Immature natural killer cell (primary cell): ENCODE results near the gene XKR8. TPM values are rescaled to one million over a fixed set of nuclear protein-coding genes. Genes with fewer than 3 reads are reported as not detected.
A peak's percentile ranks its signal among the peaks of the same experiment; 100 is the strongest.

Experiments used
- DNase-seq, 3 donors: peaks; one replicate each; pipeline ENCODE4 v3.0.0; 2022; ENCODE audit warnings: mixed read lengths in 1 of 3
- H3K27ac Mint-ChIP-seq, 6 donors: one replicate each; pipeline ENCODE4 v1.8.0; 2020; ENCODE audit warnings: mixed read lengths in 6 of 6, mild to moderate bottlenecking in 5 of 6, inconsistent platforms in 4 of 6, moderate library complexity in 3 of 6
- H3K27me3 Mint-ChIP-seq, 3 donors: one replicate each; pipeline ENCODE4 v1.8.0; 2020 to 2021; ENCODE audit warnings: low read depth in 3 of 3, mild to moderate bottlenecking in 3 of 3, mixed read lengths in 3 of 3, moderate library complexity in 3 of 3, inconsistent platforms in 1 of 3
- H3K36me3 Mint-ChIP-seq, 3 donors: one replicate each; pipeline ENCODE4 v1.8.0; 2020; ENCODE audit warnings: mixed read lengths in 3 of 3, inconsistent platforms in 2 of 3, mild to moderate bottlenecking in 2 of 3
- H3K4me1 Mint-ChIP-seq, 2 donors: one replicate each; pipeline ENCODE4 v1.8.0; 2020; ENCODE audit warnings: inconsistent platforms in 2 of 2, mild to moderate bottlenecking in 2 of 2, mixed read lengths in 2 of 2, moderate library complexity in 1 of 2
- H3K4me3 Mint-ChIP-seq, 5 donors: one replicate each; pipeline ENCODE4 v1.8.0; 2020; ENCODE audit warnings: mild to moderate bottlenecking in 5 of 5, mixed read lengths in 5 of 5, inconsistent platforms in 3 of 5, moderate library complexity in 3 of 5
- H3K9me3 Mint-ChIP-seq, 6 donors: one replicate each; pipeline ENCODE4 v1.8.0; 2020; ENCODE audit warnings: mild to moderate bottlenecking in 6 of 6, mixed read lengths in 6 of 6, inconsistent platforms in 4 of 6, moderate library complexity in 3 of 6
- polyA plus RNA-seq, 3 donors: library from polyadenylated mRNA; unstranded; fragments of 300-500 nt; fragmentation: Illumina TruSeq; gene quantifications; one replicate each; pipeline ENCODE4 v1.2.3, GENCODE V29; 2021

XKR8 gene, protein sequence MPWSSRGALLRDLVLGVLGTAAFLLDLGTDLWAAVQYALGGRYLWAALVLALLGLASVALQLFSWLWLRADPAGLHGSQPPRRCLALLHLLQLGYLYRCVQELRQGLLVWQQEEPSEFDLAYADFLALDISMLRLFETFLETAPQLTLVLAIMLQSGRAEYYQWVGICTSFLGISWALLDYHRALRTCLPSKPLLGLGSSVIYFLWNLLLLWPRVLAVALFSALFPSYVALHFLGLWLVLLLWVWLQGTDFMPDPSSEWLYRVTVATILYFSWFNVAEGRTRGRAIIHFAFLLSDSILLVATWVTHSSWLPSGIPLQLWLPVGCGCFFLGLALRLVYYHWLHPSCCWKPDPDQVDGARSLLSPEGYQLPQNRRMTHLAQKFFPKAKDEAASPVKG
- 10 to 100 TPM; 27.7 to 39.2 (median 37.0) TPM for polyA plus RNA-seq

DNA sequence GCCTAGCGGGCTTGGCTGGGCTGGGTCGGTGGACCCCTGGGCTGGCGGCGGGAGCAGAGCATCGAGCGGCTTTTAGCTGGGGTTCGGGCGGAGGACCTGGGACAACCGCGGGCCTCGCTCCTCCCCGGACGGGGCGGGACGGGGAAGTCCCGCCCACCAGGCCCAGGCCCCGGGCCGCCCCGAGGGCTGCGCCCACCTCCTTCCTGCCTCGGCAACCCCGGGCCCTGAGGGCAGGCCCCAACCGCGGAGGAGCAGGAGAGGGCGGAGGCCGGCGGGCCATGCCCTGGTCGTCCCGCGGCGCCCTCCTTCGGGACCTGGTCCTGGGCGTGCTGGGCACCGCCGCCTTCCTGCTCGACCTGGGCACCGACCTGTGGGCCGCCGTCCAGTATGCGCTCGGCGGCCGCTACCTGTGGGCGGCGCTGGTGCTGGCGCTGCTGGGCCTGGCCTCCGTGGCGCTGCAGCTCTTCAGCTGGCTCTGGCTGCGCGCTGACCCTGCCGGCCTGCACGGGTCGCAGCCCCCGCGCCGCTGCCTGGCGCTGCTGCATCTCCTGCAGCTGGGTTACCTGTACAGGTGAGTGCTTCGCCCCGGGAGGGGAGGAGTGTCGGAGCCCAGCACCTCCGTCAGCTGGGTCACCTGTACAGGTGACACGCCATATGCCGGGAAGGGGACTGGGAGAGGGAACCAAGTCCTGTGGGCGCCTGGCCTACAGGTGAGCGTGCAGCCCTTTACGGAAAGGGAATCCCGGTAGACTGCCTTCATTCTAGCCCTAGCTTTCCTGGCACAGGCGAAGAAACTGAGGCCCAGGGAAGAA is at the start of gene XKR8:
Gene XKR8, plus strand, starts transcription at position 182 of the 812 bp plus-strand sequence. Its CDS starts 97 bp downstream, at position 279.
- Mint-ChIP-seq H3K27me3 (peaks cover 2 to 7% (median 4%) of the 10 kb centered on the region in 3 donors), H3K27ac (peak within 1 kb of the TSS; percentile 77 to 95 (median 90)), H3K9me3 (no peaks in the 10 kb centered on the region), H3K4me3 (peak within 1 kb of the TSS; percentile 84 to 91 (median 88)), H3K36me3 (peaks cover 3% of the 10 kb centered on the region in 3 donors), H3K4me1 (peaks cover 24 to 28% of the 10 kb centered on the region in 2 donors)
- DNase-seq, result peak; percentile 82 to 87 (median 86)

DNA sequence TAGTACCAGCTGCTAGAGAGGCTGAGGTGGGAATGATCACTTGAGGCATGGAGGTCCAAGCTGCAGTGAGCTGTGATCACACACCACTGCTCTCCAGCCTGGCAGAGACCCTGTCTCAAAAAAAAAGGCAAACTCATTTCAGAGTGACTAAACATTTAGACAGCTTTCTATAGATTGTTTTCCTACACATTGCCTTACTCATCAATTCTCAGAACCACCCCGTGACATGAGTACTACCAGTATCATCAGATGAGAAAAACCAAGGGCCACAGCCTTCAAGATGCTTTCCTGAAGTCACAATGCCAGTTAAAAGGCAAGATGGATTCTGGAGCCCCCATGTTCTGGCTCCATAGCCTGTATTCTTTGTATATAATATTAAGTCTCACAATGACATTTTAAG is 47.3 kb upstream of the XKR8 start:
- no peak for DNase-seq
- Mint-ChIP-seq H3K27me3 (peaks cover 0 to 12% (median 7%) of the 10 kb centered on the region in 3 donors), H3K9me3 (no peaks in the 10 kb centered on the region), H3K36me3 (peaks cover 2 to 14% (median 6%) of the 10 kb centered on the region in 3 donors), H3K4me3 (peak overlapping the region; percentile 5 to 60 (median 42)), H3K27ac (peak overlapping the region; percentile 55 to 82 (median 57)), H3K4me1 (peaks cover 20 to 27% of the 10 kb centered on the region in 2 donors)

DNA sequence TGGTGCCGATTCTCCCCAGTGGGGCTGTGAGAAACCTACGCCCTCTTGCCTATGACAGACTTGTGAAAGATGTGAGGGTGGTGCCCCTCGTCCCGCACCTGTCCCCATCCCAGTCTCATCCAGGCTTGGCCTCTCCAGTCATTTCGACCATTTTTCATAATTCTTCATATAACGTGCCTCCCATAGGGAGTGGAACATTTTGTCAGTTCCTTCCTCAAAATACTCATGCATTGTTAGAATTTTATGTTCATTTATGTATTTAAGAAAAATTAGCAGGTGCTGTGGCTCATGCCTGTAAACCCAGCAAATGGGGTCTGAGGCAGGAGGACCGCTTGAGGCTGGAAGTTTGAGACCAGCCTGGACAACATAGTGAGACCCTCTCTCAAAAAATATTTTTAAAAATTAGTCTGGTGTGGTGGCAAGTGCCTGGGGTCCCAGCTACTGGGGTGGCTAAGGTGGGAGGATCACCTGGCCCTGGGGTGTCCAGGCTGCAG is 44.6 kb upstream of the XKR8 start:
- Mint-ChIP-seq H3K4me1 (peaks cover 19 to 26% of the 10 kb centered on the region in 2 donors), H3K9me3 (no peaks in the 10 kb centered on the region), H3K4me3 (peak overlapping the region; percentile 94 to 99 (median 98)), H3K27ac (peak overlapping the region; percentile 97 to 99 (median 98)), H3K27me3 (peaks cover 0 to 12% (median 11%) of the 10 kb centered on the region in 3 donors), H3K36me3 (peaks cover 0 to 4% (median 4%) of the 10 kb centered on the region in 3 donors)
- no peak for DNase-seq

DNA sequence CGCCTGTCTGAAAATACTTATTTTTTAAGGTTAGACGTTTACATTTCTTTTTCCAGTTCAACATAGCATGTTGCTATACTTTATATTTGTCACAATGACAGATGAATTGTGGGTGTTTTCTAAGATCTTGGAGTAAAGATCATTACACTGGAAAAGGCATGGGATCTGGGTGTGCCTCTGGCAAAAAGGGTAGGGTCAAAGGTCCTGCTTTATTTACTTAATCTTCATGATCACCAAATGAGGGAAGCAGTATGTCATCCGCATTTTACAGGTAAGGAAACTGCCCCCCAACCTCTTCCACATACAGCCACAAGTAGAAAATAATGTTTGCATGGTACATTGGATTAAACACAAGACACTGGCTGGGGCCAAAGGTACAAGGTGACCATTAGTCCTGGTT is 37.5 kb upstream of the XKR8 start:
- Mint-ChIP-seq H3K9me3 (no peaks in the 10 kb centered on the region), H3K4me1 (no peaks in the 10 kb centered on the region), H3K36me3 (no peaks in the 10 kb centered on the region), H3K4me3 (no peak overlapping the region), H3K27ac (no peak overlapping the region), H3K27me3 (peaks cover 0 to 6% (median 0%) of the 10 kb centered on the region in 3 donors)
- no peak for DNase-seq

DNA sequence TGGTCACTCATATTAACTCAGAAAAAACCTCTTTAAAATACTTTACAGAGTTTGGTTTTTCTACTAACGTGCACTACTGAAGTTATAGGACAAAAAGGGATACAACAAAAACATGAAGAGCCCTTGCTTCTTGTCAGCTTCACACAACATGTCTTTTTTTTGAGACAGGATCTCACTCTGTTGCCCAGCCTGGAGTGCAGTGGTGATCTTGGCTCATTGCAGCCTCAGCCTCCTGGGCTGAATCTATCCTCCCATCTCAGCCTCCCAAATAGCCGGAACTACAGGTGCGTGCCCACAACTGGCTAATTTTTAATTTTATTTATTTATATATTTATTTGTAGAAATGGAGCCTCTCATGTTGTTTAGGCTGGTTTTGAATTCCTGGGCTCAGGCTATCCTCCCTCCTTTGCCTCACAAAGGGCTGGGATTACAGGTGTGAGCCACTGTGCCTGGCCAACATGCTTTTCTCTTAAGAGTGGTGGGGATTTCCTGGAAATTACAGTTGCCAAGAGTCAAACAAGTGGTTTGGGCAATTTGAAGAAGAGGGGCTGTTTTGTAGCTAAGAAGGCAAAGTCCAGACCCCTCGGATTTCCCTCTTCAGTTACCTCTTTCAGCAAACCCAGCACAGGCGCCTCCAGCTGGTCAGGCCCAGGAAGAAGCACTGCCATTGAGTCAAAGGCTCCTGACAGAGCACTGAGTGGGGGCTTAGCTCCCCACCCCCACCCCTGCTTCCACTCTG is 31.4 kb upstream of the XKR8 start:
- Mint-ChIP-seq H3K4me3 (no peak overlapping the region), H3K4me1 (no peaks in the 10 kb centered on the region), H3K27ac (peak overlapping the region in 1 of 6 donors; percentile 77), H3K9me3 (no peaks in the 10 kb centered on the region), H3K27me3 (peaks cover 0 to 5% (median 2%) of the 10 kb centered on the region in 3 donors), H3K36me3 (no peaks in the 10 kb centered on the region)
- no peak for DNase-seq

DNA sequence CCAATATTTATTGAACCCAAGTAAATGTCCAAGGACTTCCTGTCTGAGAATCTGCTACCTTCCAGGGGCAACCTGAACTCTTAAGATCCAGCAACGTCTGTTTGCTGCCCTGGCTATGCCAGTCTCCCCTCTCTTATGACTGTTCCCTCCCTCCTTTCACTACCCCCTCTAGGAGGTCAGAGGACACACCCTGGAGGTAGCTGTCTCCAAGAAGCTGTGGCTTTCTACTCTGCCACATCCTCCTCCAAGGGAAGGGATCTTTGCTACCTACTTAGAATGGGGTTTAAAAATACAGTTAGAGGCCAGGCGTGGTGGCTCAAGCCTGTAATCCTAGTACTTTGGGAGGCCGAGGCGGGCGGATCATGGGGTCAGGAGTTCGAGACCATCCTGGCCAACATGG is 28.6 kb upstream of the XKR8 start:
- Mint-ChIP-seq H3K4me3 (no peak overlapping the region), H3K4me1 (peaks cover 4 to 8% of the 10 kb centered on the region in 2 donors), H3K36me3 (no peaks in the 10 kb centered on the region), H3K27me3 (peaks cover 1 to 10% (median 9%) of the 10 kb centered on the region in 3 donors), H3K27ac (no peak overlapping the region), H3K9me3 (no peaks in the 10 kb centered on the region)
- DNase-seq, result no peak

DNA sequence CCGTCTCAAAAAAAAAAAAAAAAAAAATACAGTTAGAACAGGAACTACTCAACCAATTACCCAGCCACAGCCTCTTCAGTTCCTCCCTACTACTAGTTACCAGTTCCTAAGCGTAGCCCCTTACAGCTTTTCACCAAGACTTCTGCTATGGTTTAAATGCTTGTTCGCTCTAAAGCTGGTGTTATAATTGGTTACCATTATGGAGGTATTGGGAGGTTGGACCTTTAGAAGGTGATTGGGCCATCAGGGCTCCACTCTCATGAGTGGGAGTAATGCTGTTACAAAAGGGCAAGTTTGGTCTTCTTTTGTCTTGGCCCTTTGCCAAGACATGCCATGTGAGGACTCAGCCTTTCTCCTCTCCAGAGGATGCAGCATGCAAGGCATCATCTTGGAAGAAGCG is 28.0 kb upstream of the XKR8 start:
- no peak for DNase-seq
- no peak overlapping the region for H3K27ac Mint-ChIP-seq
- H3K36me3 Mint-ChIP-seq, result no peaks in the 10 kb centered on the region

DNA sequence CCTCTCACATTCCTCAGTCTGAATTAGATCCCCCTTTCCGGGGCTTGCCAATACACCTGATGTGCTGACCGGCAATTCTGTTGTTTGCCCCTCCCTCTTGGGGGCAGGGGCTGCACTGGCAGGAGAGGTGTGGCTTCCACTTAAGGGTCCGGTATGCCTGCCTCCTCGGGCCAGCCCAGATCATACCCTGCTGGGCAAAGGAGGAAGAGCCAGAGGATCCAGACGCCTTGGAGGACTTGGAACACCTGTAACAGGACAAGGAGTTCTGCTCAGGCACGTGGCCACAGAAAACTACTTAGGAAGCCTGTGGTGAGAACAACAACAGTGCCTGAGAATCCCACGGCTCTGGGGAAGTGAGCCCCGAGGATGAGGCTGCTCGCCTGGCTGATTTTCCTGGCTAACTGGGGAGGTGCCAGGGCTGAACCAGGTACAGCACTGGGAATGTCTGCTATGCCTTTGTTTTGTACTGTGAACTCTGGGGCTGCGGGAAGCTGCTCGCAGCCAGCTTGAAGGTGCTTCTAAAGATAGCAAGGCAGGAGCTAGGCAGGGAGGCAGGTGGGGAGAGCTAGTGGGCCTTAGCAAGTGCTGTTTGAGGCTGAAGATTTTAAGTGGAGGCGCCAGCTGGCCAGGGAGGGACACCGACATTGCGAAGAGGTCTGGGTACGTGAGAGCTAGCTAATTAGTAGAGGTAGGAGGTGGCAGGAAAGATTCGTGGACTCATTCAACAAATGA is 24.8 kb upstream of the XKR8 start, which contains the start of gene SMPDL3B:
Gene SMPDL3B, plus strand, starts transcription at position 183 of the 732 bp plus-strand sequence. Its CDS starts 184 bp downstream, at position 367.
- no peak for DNase-seq
- peaks cover 6 to 9% of the 10 kb centered on the region in 2 donors for H3K4me1 Mint-ChIP-seq
- H3K27ac Mint-ChIP-seq, result peak within 1 kb of the TSS in 2 of 6 donors; percentile 13 to 57
- no peaks in the 10 kb centered on the region for H3K36me3 Mint-ChIP-seq
- H3K9me3 Mint-ChIP-seq, result no peaks in the 10 kb centered on the region
- peaks cover 4 to 10% (median 8%) of the 10 kb centered on the region in 3 donors for H3K27me3 Mint-ChIP-seq
- H3K4me3 Mint-ChIP-seq, result peak within 1 kb of the TSS; percentile 2 to 27 (median 8)

More for the DNA sequence above, 28.0 kb upstream of the XKR8 start:
- Mint-ChIP-seq H3K27me3 (peaks cover 1 to 10% (median 8%) of the 10 kb centered on the region in 3 donors), H3K4me1 (peaks cover 4 to 8% of the 10 kb centered on the region in 2 donors), H3K4me3 (no peak overlapping the region), H3K9me3 (no peaks in the 10 kb centered on the region)

DNA sequence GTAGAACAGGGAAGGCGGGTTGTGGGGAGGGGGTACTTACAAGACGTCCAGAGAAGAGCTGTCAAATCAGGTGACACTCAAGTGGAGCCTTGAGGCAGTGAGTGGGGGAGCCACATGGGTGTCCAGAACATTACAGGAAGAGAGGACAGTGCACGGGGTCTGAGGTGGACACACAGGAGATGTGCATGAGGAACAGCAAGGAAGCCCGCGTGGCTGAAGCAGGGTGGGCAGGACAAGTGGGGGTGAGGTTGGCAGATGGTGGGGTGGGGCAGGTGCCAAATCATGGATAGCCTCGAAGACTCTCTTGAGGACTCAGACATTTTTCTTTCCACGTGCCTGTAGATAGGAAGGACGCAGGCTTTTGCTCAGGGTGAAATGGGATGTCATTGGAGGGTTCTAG is 24.1 kb upstream of the XKR8 start:
- H3K4me3 Mint-ChIP-seq, result no peak overlapping the region
- peaks cover 13 to 16% of the 10 kb centered on the region in 2 donors for H3K4me1 Mint-ChIP-seq
- no peaks in the 10 kb centered on the region for H3K9me3 Mint-ChIP-seq
- H3K27me3 Mint-ChIP-seq, result peaks cover 4 to 10% (median 8%) of the 10 kb centered on the region in 3 donors
- DNase-seq, result no peak
- peak overlapping the region in 1 of 6 donors; percentile 13 for H3K27ac Mint-ChIP-seq
- no peaks in the 10 kb centered on the region for H3K36me3 Mint-ChIP-seq

DNA sequence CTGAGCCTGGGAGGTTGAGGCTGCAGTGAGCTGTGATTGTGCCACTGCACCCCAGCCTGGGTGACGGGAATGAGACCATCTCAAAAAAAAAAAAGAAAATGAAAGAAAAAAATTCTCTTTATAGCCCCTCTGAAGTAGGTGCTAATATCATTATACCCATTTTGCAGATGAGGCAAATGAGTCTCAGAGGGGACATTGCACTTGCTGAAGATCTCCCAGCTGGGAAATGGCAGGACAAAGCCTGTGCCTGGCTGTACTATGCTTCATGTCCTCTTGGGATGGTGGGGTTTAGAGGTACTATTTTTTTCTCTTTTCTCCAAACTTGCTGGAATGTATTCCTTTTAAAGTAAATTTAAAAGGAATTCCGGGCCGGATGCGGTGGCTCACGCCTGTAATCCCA is 23.4 kb upstream of the XKR8 start:
- Mint-ChIP-seq H3K4me1 (peaks cover 19 to 21% of the 10 kb centered on the region in 2 donors), H3K4me3 (no peak overlapping the region), H3K36me3 (no peaks in the 10 kb centered on the region), H3K9me3 (no peaks in the 10 kb centered on the region), H3K27me3 (peaks cover 4 to 12% (median 8%) of the 10 kb centered on the region in 3 donors), H3K27ac (no peak overlapping the region)
- DNase-seq, result no peak

DNA sequence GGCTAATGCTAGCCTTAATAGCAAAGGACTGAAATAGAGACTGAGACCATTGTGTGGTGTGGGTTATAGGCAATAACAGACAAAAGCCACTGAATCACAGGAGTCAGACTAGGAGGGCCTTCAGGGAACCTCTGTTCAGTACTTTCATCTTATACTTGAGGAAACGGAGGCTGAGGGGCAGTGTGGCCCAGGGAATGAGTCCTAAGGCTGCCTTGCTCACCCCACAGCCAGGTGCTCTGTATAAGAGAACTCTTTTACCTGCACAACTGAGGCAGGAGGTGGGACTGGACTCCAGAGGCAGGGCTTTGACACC is 22.3 kb upstream of the XKR8 start:
- Mint-ChIP-seq H3K4me1 (peaks cover 23 to 29% of the 10 kb centered on the region in 2 donors), H3K36me3 (no peaks in the 10 kb centered on the region), H3K9me3 (no peaks in the 10 kb centered on the region), H3K4me3 (no peak overlapping the region), H3K27ac (no peak overlapping the region), H3K27me3 (peaks cover 4 to 10% (median 8%) of the 10 kb centered on the region in 3 donors)
- DNase-seq, result no peak

DNA sequence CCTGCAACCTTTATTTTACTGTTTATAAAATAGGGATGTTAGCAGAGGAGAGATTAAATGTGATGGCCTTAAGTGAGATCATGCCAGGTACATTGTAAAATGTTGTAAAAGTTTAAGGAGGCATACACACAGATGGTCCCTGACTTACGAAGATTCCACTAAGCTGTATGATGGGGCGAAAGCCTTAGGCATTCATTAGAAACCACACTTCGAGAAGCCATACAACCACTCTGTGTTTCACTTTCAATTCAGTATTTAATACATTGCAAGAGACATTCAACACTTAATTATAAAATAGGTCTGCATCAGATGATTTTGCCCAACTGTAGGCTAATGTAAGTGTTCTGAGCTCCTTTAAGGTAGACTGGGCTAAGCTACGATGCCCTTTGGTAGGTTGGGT is 21.3 kb upstream of the XKR8 start:
- peaks cover 32 to 39% of the 10 kb centered on the region in 2 donors for H3K4me1 Mint-ChIP-seq
- peaks cover 4 to 7% (median 6%) of the 10 kb centered on the region in 3 donors for H3K27me3 Mint-ChIP-seq
- no peak overlapping the region for H3K4me3 Mint-ChIP-seq
- no peaks in the 10 kb centered on the region for H3K9me3 Mint-ChIP-seq
- no peak for DNase-seq
- H3K27ac Mint-ChIP-seq, result no peak overlapping the region
- H3K36me3 Mint-ChIP-seq, result no peaks in the 10 kb centered on the region
